ENCODE measurements around the gene FSTL4. TPM values are rescaled to one million over a fixed set of nuclear protein-coding genes. Genes with fewer than 3 reads are reported as not detected.

Gene FSTL4
- total and polyA plus RNA-seq, 2 donors (not counting 1 experiment from before 2014, with no cell fraction given): 0.31 to 6.7 TPM

GRCh38 chr5:133338504-133339355 lies 273.6 kb downstream of the FSTL4 start:
- H3K27me3 ChIP-seq (replicated peaks in 1 of 4; ENCODE audit: control extremely low read depth in 1 of 4, control insufficient read depth in 3 of 4, insufficient read depth in 4 of 4, low read length in 3 of 4): no peaks in the 10 kb centered on the region
- H3K4me3 ChIP-seq (ENCODE audit: control extremely low read depth in 1 of 5, extremely low read depth in 1 of 5, insufficient read depth in 1 of 5, low read depth in 2 of 5, low read length in 4 of 5): no peak overlapping the region
- POLR2A ChIA-PET: no interaction called here
- Mint-ChIP-seq H3K27ac (no peak overlapping the region), H3K27me3 (no peaks in the 10 kb centered on the region), H3K9me3 (ENCODE audit: insufficient read depth) (no peaks in the 10 kb centered on the region), H3K4me3 (no peak overlapping the region), H3K4me1 (no peaks in the 10 kb centered on the region)
- TF ChIP-seq, protein P1, sequence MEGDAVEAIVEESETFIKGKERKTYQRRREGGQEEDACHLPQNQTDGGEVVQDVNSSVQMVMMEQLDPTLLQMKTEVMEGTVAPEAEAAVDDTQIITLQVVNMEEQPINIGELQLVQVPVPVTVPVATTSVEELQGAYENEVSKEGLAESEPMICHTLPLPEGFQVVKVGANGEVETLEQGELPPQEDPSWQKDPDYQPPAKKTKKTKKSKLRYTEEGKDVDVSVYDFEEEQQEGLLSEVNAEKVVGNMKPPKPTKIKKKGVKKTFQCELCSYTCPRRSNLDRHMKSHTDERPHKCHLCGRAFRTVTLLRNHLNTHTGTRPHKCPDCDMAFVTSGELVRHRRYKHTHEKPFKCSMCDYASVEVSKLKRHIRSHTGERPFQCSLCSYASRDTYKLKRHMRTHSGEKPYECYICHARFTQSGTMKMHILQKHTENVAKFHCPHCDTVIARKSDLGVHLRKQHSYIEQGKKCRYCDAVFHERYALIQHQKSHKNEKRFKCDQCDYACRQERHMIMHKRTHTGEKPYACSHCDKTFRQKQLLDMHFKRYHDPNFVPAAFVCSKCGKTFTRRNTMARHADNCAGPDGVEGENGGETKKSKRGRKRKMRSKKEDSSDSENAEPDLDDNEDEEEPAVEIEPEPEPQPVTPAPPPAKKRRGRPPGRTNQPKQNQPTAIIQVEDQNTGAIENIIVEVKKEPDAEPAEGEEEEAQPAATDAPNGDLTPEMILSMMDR (IDR thresholded peaks at IDR 0.05): no peak
- no peak for TF ChIP-seq EZH2 (IDR thresholded peaks at IDR 0.05; ENCODE audit: borderline replicate concordance, insufficient read depth, low read depth, low read length, poor library complexity, severe bottlenecking)
- no peak for DNase-seq
- H2AFZ ChIP-seq (ENCODE audit: insufficient read depth, low read depth, low read length, poor library complexity, severe bottlenecking): no peak overlapping the region
- 90% methylated on average over 14 of the region's 15 CpGs for WGBS (ENCODE audit: insufficient coverage)
- no peak for ATAC-seq (ENCODE audit: low read depth)
- H3K4me2 ChIP-seq (replicated peaks; ENCODE audit: low read depth, low read length, poor library complexity, severe bottlenecking): no peak overlapping the region
- H3K4me1 ChIP-seq (ENCODE audit: control insufficient read depth in 2 of 2, insufficient read depth in 2 of 2, low read length in 2 of 2): no peaks in the 10 kb centered on the region
- intact Hi-C loops (cut with micrococcal nuclease): no loop called here
- H3K27ac ChIP-seq (ENCODE audit: low read length in 2 of 2): no peak overlapping the region
- no peaks in the 10 kb centered on the region for H4K20me1 ChIP-seq (ENCODE audit: control insufficient read depth, insufficient read depth, low read length, poor library complexity, severe bottlenecking)
- no peak overlapping the region for H3K9ac ChIP-seq (ENCODE audit: low read length)
- no peaks in the 10 kb centered on the region for H3K36me3 ChIP-seq (replicated peaks in 1 of 2; ENCODE audit: control extremely low read depth in 1 of 2, control insufficient read depth in 1 of 2, extremely low read depth in 1 of 2, insufficient read depth in 2 of 2, low read length in 1 of 2)
- CTCF ChIA-PET: no interaction called here
- H3K9me3 ChIP-seq (ENCODE audit: control extremely low read depth in 1 of 3, control insufficient read depth in 2 of 3, insufficient read depth in 1 of 3, low read length in 2 of 3): no peaks in the 10 kb centered on the region
- H3K79me2 ChIP-seq (ENCODE audit: control insufficient read depth, insufficient read depth, low read length): no peaks in the 10 kb centered on the region

- POLR2A ChIA-PET: no interaction called here
- H3K27ac ChIP-seq (ENCODE audit: low read length in 2 of 2): no peak overlapping the region
- TF ChIP-seq, protein P1 (IDR thresholded peaks at IDR 0.05): no peak
- TF ChIP-seq EZH2 (IDR thresholded peaks at IDR 0.05; ENCODE audit: borderline replicate concordance, insufficient read depth, low read depth, low read length, poor library complexity, severe bottlenecking): no peak
- H3K4me3 Mint-ChIP-seq: no peak overlapping the region
- no peak overlapping the region for H3K4me3 ChIP-seq (ENCODE audit: control extremely low read depth in 1 of 5, extremely low read depth in 1 of 5, insufficient read depth in 1 of 5, low read depth in 2 of 5, low read length in 4 of 5)
- H3K36me3 ChIP-seq (replicated peaks in 1 of 2; ENCODE audit: control extremely low read depth in 1 of 2, control insufficient read depth in 1 of 2, extremely low read depth in 1 of 2, insufficient read depth in 2 of 2, low read length in 1 of 2): no peaks in the 10 kb centered on the region
- no peak overlapping the region for H3K9ac ChIP-seq (ENCODE audit: low read length)
- H4K20me1 ChIP-seq (ENCODE audit: control insufficient read depth, insufficient read depth, low read length, poor library complexity, severe bottlenecking): no peaks in the 10 kb centered on the region
- CTCF ChIA-PET: no interaction called here
- H3K9me3 Mint-ChIP-seq (ENCODE audit: insufficient read depth): no peaks in the 10 kb centered on the region
- no peak overlapping the region for H3K27ac Mint-ChIP-seq
- peaks cover 1% of the 10 kb centered on the region for H3K27me3 Mint-ChIP-seq
- intact Hi-C loops (cut with micrococcal nuclease): no loop called here
- 89% methylated on average over 9 of the region's 9 CpGs for WGBS (ENCODE audit: insufficient coverage)
- DNase-seq: no peak
- H2AFZ ChIP-seq (ENCODE audit: insufficient read depth, low read depth, low read length, poor library complexity, severe bottlenecking): no peak overlapping the region
- H3K27me3 ChIP-seq (replicated peaks in 1 of 4; ENCODE audit: control extremely low read depth in 1 of 4, control insufficient read depth in 3 of 4, insufficient read depth in 4 of 4, low read length in 3 of 4): no peaks in the 10 kb centered on the region
- no peaks in the 10 kb centered on the region for H3K79me2 ChIP-seq (ENCODE audit: control insufficient read depth, insufficient read depth, low read length)
- H3K4me1 ChIP-seq (ENCODE audit: control insufficient read depth in 2 of 2, insufficient read depth in 2 of 2, low read length in 2 of 2): no peaks in the 10 kb centered on the region
- no peak for ATAC-seq (ENCODE audit: low read depth)
- no peaks in the 10 kb centered on the region for H3K4me1 Mint-ChIP-seq
- no peaks in the 10 kb centered on the region for H3K9me3 ChIP-seq (ENCODE audit: control extremely low read depth in 1 of 3, control insufficient read depth in 2 of 3, insufficient read depth in 1 of 3, low read length in 2 of 3)
- H3K4me2 ChIP-seq (replicated peaks; ENCODE audit: low read depth, low read length, poor library complexity, severe bottlenecking): no peak overlapping the region
These were observed 274.4 kb downstream of the FSTL4 start for GRCh38 chr5:133337795-133338445.

Measured in B cell (primary cell).